Nephron progenitor cell (in vitro differentiated cells): ENCODE results near the gene PRDM16.

Experiments
- DNase-seq: peaks from one replicate; pipeline ENCODE4 v3.0.0; 2021
- H3K27ac Mint-ChIP-seq: 2 replicates; pipeline ENCODE4 v1.8.0; 2021; ENCODE audit warnings: mild to moderate bottlenecking, moderate library complexity, mixed read lengths
- H3K27me3 Mint-ChIP-seq: 2 replicates; pipeline ENCODE4 v1.8.0; 2021; ENCODE audit warnings: mild to moderate bottlenecking, low read depth, mixed read lengths; ENCODE audit not compliant: poor library complexity
- H3K36me3 Mint-ChIP-seq: 2 replicates; pipeline ENCODE4 v1.8.0; 2021; ENCODE audit warnings: low read depth, mixed read lengths
- H3K4me1 Mint-ChIP-seq: 2 replicates; pipeline ENCODE4 v1.8.0; 2021; ENCODE audit warnings: mixed read lengths
- H3K4me3 Mint-ChIP-seq: 2 replicates; pipeline ENCODE4 v1.8.0; 2021; ENCODE audit warnings: mild to moderate bottlenecking, moderate library complexity, mixed read lengths
- H3K9me3 Mint-ChIP-seq: 2 replicates; pipeline ENCODE4 v1.8.0; 2021; ENCODE audit warnings: mild to moderate bottlenecking, moderate library complexity, mixed read lengths
- CTCF ChIP-seq: fragments of 200-600 bp; sonication (generic); IDR thresholded peaks from 2 replicates; pipeline ENCODE4 v1.5.0; 2021; ENCODE audit warnings: antibody characterized with exemption

PRDM16 gene

DNA sequence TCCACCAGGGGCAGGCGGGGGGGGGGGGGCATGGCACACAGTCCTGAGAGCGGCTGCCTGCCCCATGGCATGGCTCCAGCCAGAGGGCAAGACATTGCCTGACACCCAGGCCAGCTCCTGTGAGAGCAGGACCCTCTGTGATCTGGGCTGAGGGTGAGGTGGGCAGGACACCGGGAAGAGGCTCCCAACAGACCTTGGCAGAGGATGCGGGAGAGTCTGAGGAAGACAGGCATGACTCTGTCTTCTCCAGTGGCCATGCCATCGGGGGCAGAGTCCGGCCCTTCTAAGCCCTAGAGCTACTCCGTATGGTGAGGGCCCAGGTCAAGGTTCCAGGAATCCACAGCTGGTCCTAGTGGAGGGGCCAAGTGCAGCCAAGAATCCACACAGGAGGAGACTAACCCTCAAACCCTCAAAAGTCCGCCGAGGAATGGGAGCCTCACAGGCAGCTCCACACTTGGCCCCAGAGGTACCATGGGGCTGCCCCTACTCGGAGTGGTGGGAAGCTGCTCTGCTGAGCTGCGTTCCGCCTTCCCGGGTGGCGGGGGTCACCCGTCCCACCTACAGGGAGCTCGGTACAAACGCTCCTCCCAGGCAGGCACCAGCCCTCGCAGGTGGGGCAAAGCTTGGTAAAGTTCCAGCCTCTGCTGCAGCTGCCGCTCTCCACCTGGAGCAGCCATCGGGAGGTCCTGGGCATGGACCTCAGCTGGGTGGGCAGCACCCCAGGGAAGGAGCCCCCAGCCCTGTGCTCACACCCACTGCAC, 41.2 kb upstream of the PRDM16 start:
- Mint-ChIP-seq H3K36me3 (no peaks in the 10 kb centered on the region), H3K4me1 (no peaks in the 10 kb centered on the region), H3K27ac (no peak overlapping the region), H3K4me3 (no peak overlapping the region), H3K9me3 (peaks cover 23% of the 10 kb centered on the region), H3K27me3 (peaks cover 14% of the 10 kb centered on the region)
- TF ChIP-seq CTCF: no peak
- no peak for DNase-seq

GRCh38 chr1:3028531-3029282, 40.3 kb upstream of the PRDM16 start:
- TF ChIP-seq CTCF: no peak
- H3K27ac Mint-ChIP-seq: no peak overlapping the region
- H3K36me3 Mint-ChIP-seq: no peaks in the 10 kb centered on the region
- H3K4me3 Mint-ChIP-seq: no peak overlapping the region
- H3K4me1 Mint-ChIP-seq: no peaks in the 10 kb centered on the region
- peaks cover 10% of the 10 kb centered on the region for H3K27me3 Mint-ChIP-seq
- H3K9me3 Mint-ChIP-seq: peaks cover 22% of the 10 kb centered on the region
- DNase-seq: no peak

- Mint-ChIP-seq H3K27ac (no peak overlapping the region), H3K36me3 (no peaks in the 10 kb centered on the region), H3K27me3 (peaks cover 9% of the 10 kb centered on the region), H3K4me3 (no peak overlapping the region), H3K9me3 (peaks cover 17% of the 10 kb centered on the region), H3K4me1 (no peaks in the 10 kb centered on the region)
- TF ChIP-seq CTCF: no peak
- DNase-seq: no peak
These were observed 39.5 kb upstream of the PRDM16 start for GRCh38 chr1:3029481-3029961.

GRCh38 chr1:3029991-3030662, 38.9 kb upstream of the PRDM16 start:
- no peaks in the 10 kb centered on the region for H3K36me3 Mint-ChIP-seq
- TF ChIP-seq CTCF: no peak

GRCh38 chr1:3030663-3031381, 38.2 kb upstream of the PRDM16 start:
- H3K4me1 Mint-ChIP-seq: no peaks in the 10 kb centered on the region
- H3K9me3 Mint-ChIP-seq: peaks cover 25% of the 10 kb centered on the region
- peaks cover 9% of the 10 kb centered on the region for H3K27me3 Mint-ChIP-seq
- H3K4me3 Mint-ChIP-seq: no peak overlapping the region
- DNase-seq: no peak
- TF ChIP-seq CTCF: no peak
- H3K36me3 Mint-ChIP-seq: no peaks in the 10 kb centered on the region
- no peak overlapping the region for H3K27ac Mint-ChIP-seq

More at GRCh38 chr1:3029991-3030662, 38.9 kb upstream of the PRDM16 start:
- no peaks in the 10 kb centered on the region for H3K4me1 Mint-ChIP-seq
- no peak for DNase-seq
- no peak overlapping the region for H3K4me3 Mint-ChIP-seq
- peaks cover 9% of the 10 kb centered on the region for H3K27me3 Mint-ChIP-seq
- no peak overlapping the region for H3K27ac Mint-ChIP-seq
- H3K9me3 Mint-ChIP-seq: peaks cover 20% of the 10 kb centered on the region
